GM23338 (cell line): ENCODE data around the gene CEACAM21. TPM values are rescaled to one million over a fixed set of nuclear protein-coding genes. Genes with fewer than 3 reads are reported as not detected.

ENCODE experiments used
- ATAC-seq: fragments of 200-7000 bp; cut with Tn5 transposase; 3 replicates; pipeline ENCODE4 v1.9.1; 2020
- DNase-seq: peaks from one replicate; pipeline ENCODE4 v3.0.0-alpha.2; 2015; ENCODE audit warnings: low spot score
- H2AFZ ChIP-seq: fragments of 200-600 bp; sonication (generic); 2 replicates; pipeline ENCODE4 v1.8.0; 2016; ENCODE audit warnings: antibody characterized with exemption, mild to moderate bottlenecking, moderate library complexity
- H3F3A ChIP-seq: fragments of 200-600 bp; sonication (generic); replicated peaks from 2 replicates; pipeline ENCODE4 v1.8.0; 2017; ENCODE audit warnings: antibody characterized with exemption, mixed run types, low read depth
- H3K27ac ChIP-seq: fragments of 200-600 bp; sonication (generic); 2 replicates; pipeline ENCODE4 v1.6.1; 2016; ENCODE audit warnings: low read depth
- H3K27me3 ChIP-seq: fragments of 200-600 bp; sonication (generic); 2 replicates; pipeline ENCODE4 v1.8.0; 2016; ENCODE audit warnings: mild to moderate bottlenecking, mixed run types, moderate library complexity; ENCODE audit not compliant: insufficient read depth
- H3K36me3 ChIP-seq: fragments of 200-600 bp; sonication (generic); 2 replicates; pipeline ENCODE4 v1.8.0; 2016; ENCODE audit warnings: mild to moderate bottlenecking; ENCODE audit not compliant: insufficient read depth
- H3K4me1 ChIP-seq: fragments of 200-600 bp; sonication (generic); 2 replicates; pipeline ENCODE4 v1.8.0; 2016; ENCODE audit warnings: mild to moderate bottlenecking, moderate library complexity; ENCODE audit not compliant: insufficient read depth
- H3K4me2 ChIP-seq: fragments of 200-600 bp; sonication (generic); 2 replicates; pipeline ENCODE4 v1.7.1; 2017; ENCODE audit warnings: mixed run types
- H3K4me3 ChIP-seq: fragments of 200-600 bp; sonication (generic); 2 replicates; pipeline ENCODE4 v1.6.1; 2016; ENCODE audit warnings: mixed run types
- H3K79me2 ChIP-seq: fragments of 200-600 bp; sonication (generic); replicated peaks from 2 replicates; pipeline ENCODE4 v1.8.0; 2017; ENCODE audit warnings: mild to moderate bottlenecking; ENCODE audit not compliant: insufficient read depth
- H3K9me2 ChIP-seq: fragments of 200-600 bp; sonication (generic); 2 replicates; pipeline ENCODE4 v1.8.0; 2017; ENCODE audit not compliant: insufficient read depth
- H4K20me1 ChIP-seq: fragments of 200-600 bp; sonication (generic); replicated peaks from 2 replicates; pipeline ENCODE4 v1.8.0; 2017; ENCODE audit warnings: mild to moderate bottlenecking; ENCODE audit not compliant: insufficient read depth
- H3K27ac Mint-ChIP-seq: 2 replicates; pipeline ENCODE4 v1.8.0; 2020; ENCODE audit warnings: inconsistent platforms, mild to moderate bottlenecking, moderate library complexity, mixed read lengths
- H3K27me3 Mint-ChIP-seq: 3 replicates; pipeline ENCODE4 v1.8.0; 2022; ENCODE audit warnings: low read depth, mild to moderate bottlenecking, moderate library complexity, mixed read lengths, inconsistent platforms; ENCODE audit not compliant: insufficient read depth, poor library complexity
- H3K36me3 Mint-ChIP-seq: 3 replicates; pipeline ENCODE4 v1.8.0; 2021; ENCODE audit warnings: low read depth, mild to moderate bottlenecking, inconsistent platforms, moderate library complexity, mixed read lengths
- H3K4me1 Mint-ChIP-seq: 3 replicates; pipeline ENCODE4 v1.8.0; 2020; ENCODE audit warnings: mild to moderate bottlenecking, inconsistent platforms, mixed read lengths
- H3K4me3 Mint-ChIP-seq: 3 replicates; pipeline ENCODE4 v1.8.0; 2021; ENCODE audit warnings: moderate library complexity, mild to moderate bottlenecking, inconsistent platforms, mixed read lengths
- H3K9me3 Mint-ChIP-seq: 3 replicates; pipeline ENCODE4 v1.8.0; 2020; ENCODE audit warnings: moderate library complexity, mild to moderate bottlenecking, inconsistent platforms, mixed read lengths
- CREB1 ChIP-seq: fragments of 250-450 bp; sonication (Bioruptor Pico); IDR thresholded peaks from 2 replicates; pipeline ENCODE4 v1.5.0; 2020; ENCODE audit warnings: low read depth, mild to moderate bottlenecking, moderate library complexity
- ETS1 ChIP-seq: IDR thresholded peaks from 2 replicates; pipeline ENCODE4 v1.6.1; 2016; ENCODE audit warnings: antibody characterized with exemption
- EZH2 ChIP-seq: fragments of 200-600 bp; sonication (generic); IDR thresholded peaks from one replicate; pipeline ENCODE4 v1.8.0; 2017; ENCODE audit warnings: antibody characterized with exemption, mild to moderate bottlenecking, low read depth; ENCODE audit not compliant: unreplicated experiment
- EZH2phosphoT487 ChIP-seq: fragments of 200-600 bp; sonication (generic); IDR thresholded peaks from one replicate; pipeline ENCODE4 v1.8.1; 2018; ENCODE audit warnings: antibody characterized with exemption; ENCODE audit not compliant: unreplicated experiment
- NANOG ChIP-seq: IDR thresholded peaks from 2 replicates; pipeline ENCODE4 v1.6.1; 2016; ENCODE audit warnings: antibody characterized with exemption, borderline replicate concordance
- POLR2AphosphoS5 ChIP-seq: IDR thresholded peaks from 2 replicates; pipeline ENCODE4 v1.6.1; 2016; ENCODE audit warnings: antibody characterized with exemption, low read depth
- REST ChIP-seq: IDR thresholded peaks from one replicate; pipeline ENCODE4 v1.6.1; 2018; ENCODE audit warnings: antibody characterized with exemption; ENCODE audit not compliant: unreplicated experiment
- STAT1 ChIP-seq: IDR thresholded peaks from one replicate; pipeline ENCODE4 v1.6.1; 2016; ENCODE audit warnings: antibody characterized with exemption; ENCODE audit not compliant: unreplicated experiment
- ZNF114 ChIP-seq: fragments of 250-450 bp; sonication (Bioruptor Pico); IDR thresholded peaks from 2 replicates; pipeline ENCODE4 v1.5.0; 2020; ENCODE audit warnings: mild to moderate bottlenecking, moderate library complexity
- ZNF331 ChIP-seq: fragments of 250-450 bp; sonication (Bioruptor Pico); IDR thresholded peaks from 2 replicates; pipeline ENCODE4 v1.5.0; 2020; ENCODE audit warnings: low read depth, mild to moderate bottlenecking, moderate library complexity
- polyA plus RNA-seq: library from polyadenylated mRNA; unstranded; fragments of >200 nt; fragmentation: Nextera tagmentation; extraction: Ambion mirVana; gene quantifications from 2 replicates; pipeline ENCODE4 v1.2.1, GENCODE V29; 2016
- total RNA-seq: library from RNA; depleted of rRNA; stranded (reverse); fragments of >200 nt; shearing (Covaris generic); gene quantifications from 2 replicates; pipeline ENCODE4 v1.2.3, GENCODE V29; 2014

Gene CEACAM21
- total and polyA plus RNA-seq, 2 experiments from 2014 or later: not detected

GRCh38 chr19:41626877-41627276 lies 50.9 kb downstream of the CEACAM21 start, which contains the start of gene CEACAM4:
CEACAM4 (minus strand) TSS chr19:41627074; CDS start chr19:41626963, 111 bp downstream.
- ATAC-seq: peak; percentile 62
- H3K9me3 Mint-ChIP-seq: peaks cover 15% of the 10 kb centered on the region; the same call in 1 of the 3 replicates

DNA sequence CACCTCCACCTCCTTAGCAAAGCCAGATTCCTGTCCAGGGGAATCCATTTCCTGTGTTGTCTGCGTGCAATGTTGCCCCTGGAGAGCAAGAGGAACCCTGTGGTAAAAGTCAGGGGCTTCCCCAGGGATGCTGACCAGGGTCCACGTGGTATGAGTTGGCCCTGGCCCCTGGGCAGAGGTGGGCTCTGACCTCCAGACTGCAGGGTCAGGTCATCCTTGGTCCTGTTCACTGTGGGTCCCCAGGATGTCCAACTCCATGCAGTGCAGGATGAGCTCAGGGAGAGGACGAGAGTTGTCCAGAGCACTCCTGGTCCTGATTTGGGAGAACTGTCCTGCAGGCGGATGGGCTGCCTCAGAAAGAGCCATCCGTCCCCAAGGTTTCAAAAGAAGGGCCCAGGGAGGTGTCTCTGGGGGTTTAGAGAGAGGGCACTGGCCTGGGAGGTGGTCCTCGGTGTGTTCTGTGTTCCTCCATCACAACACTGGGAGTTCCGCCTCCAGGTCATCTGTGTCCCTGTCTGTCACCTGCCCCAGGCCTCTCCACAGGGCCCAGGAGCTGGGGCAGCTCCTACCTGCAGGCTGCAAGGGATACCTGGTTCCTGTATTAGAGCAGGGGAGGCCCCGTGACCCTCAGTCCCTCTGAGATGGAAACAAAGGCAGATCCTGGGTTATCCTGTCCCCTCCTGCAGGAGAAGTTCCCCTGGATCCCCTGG lies 52.2 kb downstream of the CEACAM21 start:
- no peaks in the 10 kb centered on the region for H4K20me1 ChIP-seq
- H3K27ac Mint-ChIP-seq: no peak overlapping the region
- TF ChIP-seq EZH2phosphoT487 (no peak), EZH2 (no peak), POLR2AphosphoS5 (no peak), ETS1 (no peak), NANOG (no peak), ZNF331 (CRISPR knock-in tag) (no peak), ZNF114 (no peak), STAT1 (no peak)

More at GRCh38 chr19:41626877-41627276, 50.9 kb downstream of the CEACAM21 start, which contains the start of gene CEACAM4:
- no peak for TF ChIP-seq ZNF331 (CRISPR knock-in tag)
- TF ChIP-seq CREB1 (CRISPR knock-in tag): no peak
- TF ChIP-seq POLR2AphosphoS5: no peak
- no peak for TF ChIP-seq EZH2phosphoT487
- no peak for TF ChIP-seq NANOG
- TF ChIP-seq REST: no peak
- no peaks in the 10 kb centered on the region for H3K79me2 ChIP-seq
- peaks cover 17% of the 10 kb centered on the region for H3K27me3 Mint-ChIP-seq
- no peak for DNase-seq
- no peak within 1 kb of the TSS for H3K4me3 ChIP-seq
- H3K27me3 ChIP-seq: no peaks in the 10 kb centered on the region
- no peaks in the 10 kb centered on the region for H3K36me3 Mint-ChIP-seq
- no peaks in the 10 kb centered on the region for H3F3A ChIP-seq
- no peak within 1 kb of the TSS for H3K4me3 Mint-ChIP-seq
- no peaks in the 10 kb centered on the region for H3K36me3 ChIP-seq
- H2AFZ ChIP-seq: no peak within 1 kb of the TSS
- H3K4me1 ChIP-seq: no peaks in the 10 kb centered on the region
- no peaks in the 10 kb centered on the region for H3K9me2 ChIP-seq
- H3K27ac Mint-ChIP-seq: no peak within 1 kb of the TSS
- no peaks in the 10 kb centered on the region for H3K4me1 Mint-ChIP-seq
- H4K20me1 ChIP-seq: no peaks in the 10 kb centered on the region
- H3K27ac ChIP-seq: no peak within 1 kb of the TSS
- H3K4me2 ChIP-seq: no peak within 1 kb of the TSS

More for the DNA sequence above, 52.2 kb downstream of the CEACAM21 start:
- no peaks in the 10 kb centered on the region for H3K36me3 ChIP-seq
- no peaks in the 10 kb centered on the region for H3K9me2 ChIP-seq
- no peak overlapping the region for H3K4me2 ChIP-seq
- no peaks in the 10 kb centered on the region for H3K79me2 ChIP-seq
- H3K27ac ChIP-seq: no peak overlapping the region
- no peak for ATAC-seq
- H3K27me3 ChIP-seq: no peaks in the 10 kb centered on the region
- peaks cover 14% of the 10 kb centered on the region for H3K27me3 Mint-ChIP-seq
- no peak for DNase-seq
- no peaks in the 10 kb centered on the region for H3K4me1 ChIP-seq
- H3K9me3 Mint-ChIP-seq: peaks cover 20% of the 10 kb centered on the region
- H3F3A ChIP-seq: no peaks in the 10 kb centered on the region
- H3K4me3 Mint-ChIP-seq: no peak overlapping the region
- H3K36me3 Mint-ChIP-seq: no peaks in the 10 kb centered on the region
- H3K4me3 ChIP-seq: no peak overlapping the region
- no peaks in the 10 kb centered on the region for H3K4me1 Mint-ChIP-seq
- H2AFZ ChIP-seq: no peak overlapping the region
